ENCODE data around the gene BMPR1B.
"Not testable (repeated sequence)": the region's sequence is repeated elsewhere in the genome, so short reads cannot be mapped to it uniquely, and the experiment has no call there.

The BMPR1B gene

DNA sequence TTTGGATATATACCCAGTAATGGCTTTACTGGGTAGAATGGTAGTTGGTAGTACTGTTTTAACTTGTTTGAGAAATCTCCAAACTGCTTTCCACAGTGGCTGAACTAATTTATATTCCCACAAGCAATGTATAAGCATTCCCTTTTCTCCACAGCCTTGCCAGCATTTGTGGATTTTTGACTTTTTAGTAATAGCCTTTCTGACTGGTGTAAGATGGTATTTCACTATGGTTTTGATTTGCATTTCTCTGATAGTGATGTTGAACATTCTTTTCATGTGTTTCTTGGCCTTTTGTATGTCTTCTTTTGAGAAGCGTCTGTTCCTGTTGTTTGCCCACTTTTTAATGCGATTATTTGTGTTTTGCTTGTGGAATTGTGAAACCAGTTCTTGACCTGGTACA is 290.5 kb downstream of the BMPR1B start:
- TF ChIP-seq, protein P1, sequence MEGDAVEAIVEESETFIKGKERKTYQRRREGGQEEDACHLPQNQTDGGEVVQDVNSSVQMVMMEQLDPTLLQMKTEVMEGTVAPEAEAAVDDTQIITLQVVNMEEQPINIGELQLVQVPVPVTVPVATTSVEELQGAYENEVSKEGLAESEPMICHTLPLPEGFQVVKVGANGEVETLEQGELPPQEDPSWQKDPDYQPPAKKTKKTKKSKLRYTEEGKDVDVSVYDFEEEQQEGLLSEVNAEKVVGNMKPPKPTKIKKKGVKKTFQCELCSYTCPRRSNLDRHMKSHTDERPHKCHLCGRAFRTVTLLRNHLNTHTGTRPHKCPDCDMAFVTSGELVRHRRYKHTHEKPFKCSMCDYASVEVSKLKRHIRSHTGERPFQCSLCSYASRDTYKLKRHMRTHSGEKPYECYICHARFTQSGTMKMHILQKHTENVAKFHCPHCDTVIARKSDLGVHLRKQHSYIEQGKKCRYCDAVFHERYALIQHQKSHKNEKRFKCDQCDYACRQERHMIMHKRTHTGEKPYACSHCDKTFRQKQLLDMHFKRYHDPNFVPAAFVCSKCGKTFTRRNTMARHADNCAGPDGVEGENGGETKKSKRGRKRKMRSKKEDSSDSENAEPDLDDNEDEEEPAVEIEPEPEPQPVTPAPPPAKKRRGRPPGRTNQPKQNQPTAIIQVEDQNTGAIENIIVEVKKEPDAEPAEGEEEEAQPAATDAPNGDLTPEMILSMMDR (IDR thresholded peaks at IDR 0.05; ENCODE audit: insufficient read depth, low read depth, low read length, missing control alignments), result no peak
- no peak overlapping the region for H3K4me3 ChIP-seq (ENCODE audit: low read length)
- no peak for DNase-seq (ENCODE audit: low read depth)

DNA sequence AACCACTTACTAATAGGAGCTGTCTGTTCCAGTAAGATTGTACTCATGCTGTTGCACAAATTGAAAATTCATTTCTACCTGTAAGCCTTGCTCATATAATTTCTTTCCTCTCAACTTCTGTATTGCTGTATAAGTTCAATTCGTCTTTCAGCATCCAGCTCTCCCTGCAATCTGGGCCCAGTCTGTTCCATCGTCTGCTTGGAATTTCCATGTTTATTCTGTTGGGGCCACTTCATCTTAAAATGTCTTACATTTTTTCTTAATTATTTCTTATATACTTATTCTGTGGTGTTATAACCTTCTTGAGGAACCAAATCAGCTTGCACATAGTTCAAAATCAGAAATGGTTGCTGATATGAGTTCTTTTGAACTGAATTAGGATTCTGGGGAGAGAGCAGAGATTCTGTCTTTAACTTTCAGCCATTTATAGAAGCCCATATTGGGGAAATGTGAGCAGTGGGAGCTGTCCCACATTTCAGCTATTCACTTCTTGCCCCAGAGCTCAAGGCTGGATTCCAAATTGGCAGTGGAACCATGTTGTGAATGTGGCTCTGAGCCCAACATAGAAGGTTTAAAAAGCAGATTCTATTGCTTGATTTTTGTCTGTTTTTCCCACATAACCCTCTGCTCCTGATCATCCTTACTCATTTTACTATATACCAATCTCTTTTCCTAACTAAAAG is 291.9 kb downstream of the BMPR1B start:
- H3K4me3 ChIP-seq (ENCODE audit: low read length), result no peak overlapping the region
- TF ChIP-seq, protein P1 (IDR thresholded peaks at IDR 0.05; ENCODE audit: insufficient read depth, low read depth, low read length, missing control alignments), result no peak
- no peak for DNase-seq (ENCODE audit: low read depth)

DNA sequence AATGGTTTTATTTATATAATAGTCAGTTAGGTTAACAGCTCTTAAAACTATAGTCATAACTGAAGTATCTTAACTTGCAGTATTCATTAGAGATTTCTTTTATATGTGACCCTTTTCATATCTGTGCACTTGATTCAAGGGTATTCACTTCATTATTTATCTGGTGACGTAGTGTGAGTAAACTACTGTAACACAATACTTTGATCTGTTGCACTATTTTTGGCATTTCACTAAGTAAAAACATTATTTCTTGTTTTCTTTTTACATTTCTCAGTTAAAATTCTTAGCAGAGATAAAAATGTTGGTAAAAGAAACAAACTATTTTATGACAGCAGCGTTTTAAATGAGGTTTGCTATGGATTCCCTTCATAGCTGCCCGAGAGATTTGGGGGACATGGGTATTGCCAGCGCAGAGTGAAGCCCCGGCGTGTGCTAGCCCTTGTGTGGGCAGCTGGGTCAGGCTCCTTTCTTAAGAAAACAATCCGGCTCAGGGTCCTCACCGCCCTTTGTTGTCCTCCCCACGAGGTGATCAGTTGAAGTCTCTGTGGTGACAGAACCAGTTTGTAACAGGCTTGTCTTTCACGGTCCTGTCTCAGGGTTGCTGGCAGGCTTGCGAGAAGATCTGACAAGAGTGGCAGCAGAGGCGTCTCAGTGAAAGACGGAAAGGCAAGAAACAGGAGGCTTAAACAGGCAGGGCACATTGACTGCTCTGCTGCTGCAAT is 293.4 kb downstream of the BMPR1B start:
- H3K4me3 ChIP-seq (ENCODE audit: low read length), result no peak overlapping the region
- TF ChIP-seq, protein P1 (IDR thresholded peaks at IDR 0.05; ENCODE audit: insufficient read depth, low read depth, low read length, missing control alignments), result no peak

DNA sequence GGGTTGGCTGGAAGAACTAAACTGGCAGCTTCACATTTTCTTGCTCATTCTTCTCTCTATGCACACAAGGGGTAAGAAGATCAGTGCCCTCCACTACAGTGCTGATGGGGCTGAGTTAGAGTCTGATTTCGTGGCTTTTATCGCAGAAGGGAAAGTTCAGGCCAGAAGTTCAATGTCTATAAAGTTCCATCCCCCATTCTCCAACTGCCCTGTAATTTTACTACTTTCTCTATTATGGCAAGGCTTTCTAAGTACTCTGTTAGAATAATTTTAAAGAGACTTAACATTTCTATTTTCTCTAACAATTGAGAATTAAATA is 293.9 kb downstream of the BMPR1B start:
- H3K4me3 ChIP-seq (ENCODE audit: low read length), result no peak overlapping the region
- DNase-seq (ENCODE audit: low read depth), result no peak
- TF ChIP-seq, protein P1 (IDR thresholded peaks at IDR 0.05; ENCODE audit: insufficient read depth, low read depth, low read length, missing control alignments), result no peak

More for the DNA sequence above, 293.4 kb downstream of the BMPR1B start:
- peak; percentile 6 for DNase-seq (ENCODE audit: low read depth)

DNA sequence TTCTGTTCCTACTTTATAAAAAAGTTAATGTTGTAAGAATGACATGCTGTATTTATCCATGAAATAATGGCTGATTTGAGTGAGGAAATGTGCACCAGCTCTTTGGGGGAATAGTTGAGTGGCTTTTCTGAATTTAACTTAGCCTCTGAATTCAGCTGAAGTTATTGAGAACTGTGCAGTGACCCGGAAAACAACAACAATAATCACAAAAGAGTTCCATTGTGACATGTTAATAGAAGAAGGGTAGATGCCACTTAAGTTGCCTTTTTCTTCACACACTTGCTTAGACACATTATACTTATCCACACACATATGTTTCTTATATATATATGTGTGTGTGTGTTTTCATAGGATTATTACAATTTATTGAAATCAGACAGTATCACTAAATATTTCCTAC is 301.2 kb downstream of the BMPR1B start:
- no peak for DNase-seq (ENCODE audit: low read depth)
- TF ChIP-seq, protein P1 (IDR thresholded peaks at IDR 0.05; ENCODE audit: insufficient read depth, low read depth, low read length, missing control alignments), result no peak
- no peak overlapping the region for H3K4me3 ChIP-seq (ENCODE audit: low read length)

DNA sequence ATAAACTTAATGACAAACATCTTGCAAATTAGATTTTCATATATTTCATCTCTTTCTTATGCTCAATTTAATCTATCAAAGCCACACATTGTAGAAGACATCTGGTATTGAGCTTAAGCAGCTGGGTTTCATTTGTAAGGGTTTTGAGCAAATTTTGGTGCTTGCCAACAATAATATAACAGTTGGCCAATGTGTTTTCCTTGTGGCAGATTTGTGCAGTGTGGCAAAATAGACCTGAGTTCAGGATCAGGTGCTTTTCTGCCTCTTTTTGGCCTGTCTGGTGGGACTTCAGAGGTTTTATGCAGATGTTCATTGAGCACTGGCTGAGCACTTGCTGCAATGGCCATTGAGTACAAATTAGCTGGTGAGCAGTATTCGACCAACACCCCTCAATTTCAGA is 301.9 kb downstream of the BMPR1B start:
- H3K4me3 ChIP-seq (ENCODE audit: low read length), result no peak overlapping the region
- TF ChIP-seq, protein P1 (IDR thresholded peaks at IDR 0.05; ENCODE audit: insufficient read depth, low read depth, low read length, missing control alignments), result no peak
- DNase-seq (ENCODE audit: low read depth), result no peak

DNA sequence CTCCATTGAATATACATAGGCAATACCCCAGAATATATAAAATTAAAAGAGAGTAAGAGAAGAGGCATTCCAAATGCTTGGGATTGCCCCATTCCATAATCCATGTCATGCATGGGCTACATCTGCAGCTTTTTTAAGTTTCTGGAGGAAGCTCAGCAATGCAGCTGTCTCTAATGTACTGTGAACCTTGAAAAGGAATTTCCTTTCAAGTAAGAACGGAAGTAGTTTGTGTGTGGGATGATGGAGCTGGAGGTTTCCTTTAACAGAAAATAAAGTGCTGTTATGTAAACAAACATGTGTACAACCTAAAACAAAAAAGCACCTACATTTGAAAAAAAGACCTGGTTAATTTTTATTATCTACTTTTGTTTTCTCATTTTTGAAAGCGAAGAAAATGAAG is 303.5 kb downstream of the BMPR1B start:
- no peak overlapping the region for H3K4me3 ChIP-seq (ENCODE audit: low read length)
- DNase-seq (ENCODE audit: low read depth), result no peak
- TF ChIP-seq, protein P1 (IDR thresholded peaks at IDR 0.05; ENCODE audit: insufficient read depth, low read depth, low read length, missing control alignments), result no peak

DNA sequence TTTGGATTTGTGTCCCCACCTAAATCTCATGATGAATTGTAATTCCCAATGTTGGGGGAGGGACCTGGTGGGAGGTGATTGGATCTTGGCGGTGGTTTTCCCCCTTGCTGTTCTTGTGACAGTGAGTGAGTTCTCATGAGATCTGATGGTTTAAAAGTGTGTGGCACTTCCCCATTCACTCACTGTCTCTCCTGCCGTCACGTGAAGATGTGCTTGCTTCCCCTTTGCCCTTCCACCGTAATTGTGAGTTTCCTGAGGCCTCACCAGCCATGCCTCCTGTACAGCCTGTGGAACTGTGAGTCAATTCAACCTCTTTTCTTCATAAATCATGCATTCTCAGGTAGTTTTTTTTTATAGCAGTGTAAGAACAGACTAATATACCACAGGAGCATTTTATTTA is 304.0 kb downstream of the BMPR1B start:
- not testable (repeated sequence) for DNase-seq (ENCODE audit: low read depth); H3K4me3 ChIP-seq (ENCODE audit: low read length)
